Measurements from ENCODE around the gene USP6NL. TPM values are rescaled to one million over a fixed set of nuclear protein-coding genes. Genes with fewer than 3 reads are reported as not detected.

The USP6NL gene
- total and polyA plus RNA-seq, 10 of the 15 experiments (the other 5 are each of a cell fraction or from before 2014, with no cell fraction given): 4.0 to 27.7 (median 18.2) TPM

DNA sequence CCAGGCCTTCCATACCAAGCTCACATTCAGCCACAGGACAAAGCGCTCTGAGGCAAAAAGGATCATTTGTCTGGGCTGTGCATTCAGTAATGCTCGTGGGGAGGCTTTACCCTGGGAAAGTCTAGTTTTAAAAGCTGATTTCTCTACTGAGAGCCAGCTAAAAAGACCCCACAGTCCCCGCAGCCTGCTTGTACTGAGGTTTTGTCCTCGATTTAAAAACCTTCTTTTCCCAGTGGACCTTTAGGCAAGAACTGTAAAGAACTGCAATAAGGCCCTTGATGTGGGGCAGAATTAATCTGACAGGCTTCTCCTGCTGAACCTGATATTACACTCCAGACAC is 180.3 kb downstream of the USP6NL start:
- POLR2A ChIA-PET: no interaction called here
- RAD21 ChIA-PET (ENCODE audit: unreplicated experiment): no interaction called here
- FAIRE-seq (no peak), DNase-seq (ENCODE audit: low read depth, low spot score) (no peak), ATAC-seq (no peak)
- no peak overlapping the region for H3K4me3 ChIP-seq
- no peak overlapping the region for H3K9ac ChIP-seq (ENCODE audit: control insufficient read depth, insufficient read depth, low read length)
- H3K27me3 ChIP-seq (replicated peaks in 1 of 2; ENCODE audit: control insufficient read depth in 2 of 2, insufficient read depth in 2 of 2, low read length in 1 of 2): no peaks in the 10 kb centered on the region; a peak in 1 of 4 replicates
- no peaks in the 10 kb centered on the region for H3K36me3 ChIP-seq (ENCODE audit: control insufficient read depth in 2 of 2, insufficient read depth in 2 of 2, low read length in 1 of 2)
- H3K4me2 ChIP-seq (ENCODE audit: control insufficient read depth, insufficient read depth): no peak overlapping the region
- SMC1A ChIA-PET (ENCODE audit: uncharacterized antibody, unreplicated experiment): no interaction called here
- 23% methylated on average over 4 of the region's 4 CpGs for WGBS (ENCODE audit: insufficient coverage, insufficient replicate concordance, low lambda C conversion rate, missing lambda C conversion rate)
- H3K4me1 ChIP-seq (ENCODE audit: control insufficient read depth, insufficient read depth, low read length): no peaks in the 10 kb centered on the region
- no peak overlapping the region for H3K27ac ChIP-seq (ENCODE audit: control insufficient read depth, insufficient read depth)
- intact Hi-C loops (cut with micrococcal nuclease; ENCODE audit: unreplicated experiment) (no loop called here), in situ Hi-C loops (cut with MboI) (no loop called here)
- BruUV-seq (replicated peaks): no TSS peak
- no peaks in the 10 kb centered on the region for H4K20me1 ChIP-seq (ENCODE audit: control insufficient read depth, insufficient read depth)
- no peak for TF ChIP-seq CEBPB (IDR thresholded peaks at IDR 0.05; ENCODE audit: borderline replicate concordance in 1 of 2, low read depth in 2 of 2, low read length in 2 of 2)
- no peak for TF ChIP-seq BCL11A (IDR thresholded peaks at IDR 0.05; ENCODE audit: low read depth, low read length)
- no peak for TF ChIP-seq BRCA1 (IDR thresholded peaks at IDR 0.05; ENCODE audit: low read depth, low read length)
- CTCF ChIA-PET: no interaction called here
- no peak overlapping the region for H2AFZ ChIP-seq (ENCODE audit: control insufficient read depth, low read depth, low read length)
- no peaks in the 10 kb centered on the region for H3K79me2 ChIP-seq (ENCODE audit: control insufficient read depth, insufficient read depth, low read length)
- H3K9me3 ChIP-seq (replicated peaks; ENCODE audit: control insufficient read depth, insufficient read depth, low read length): peaks cover 3% of the 10 kb centered on the region; the same call in 2 of the 3 replicates

GRCh38 chr10:11430421-11431215 is 180.8 kb downstream of the USP6NL start:
- Histone ChIP-seq H3K27me3 (replicated peaks in 1 of 2; ENCODE audit: control insufficient read depth in 2 of 2, insufficient read depth in 2 of 2, low read length in 1 of 2) (no peaks in the 10 kb centered on the region; a peak in 1 of 4 replicates), H3K79me2 (ENCODE audit: control insufficient read depth, insufficient read depth, low read length) (no peaks in the 10 kb centered on the region), H3K4me2 (ENCODE audit: control insufficient read depth, insufficient read depth) (no peak overlapping the region), H2AFZ (ENCODE audit: control insufficient read depth, low read depth, low read length) (no peak overlapping the region), H3K9ac (ENCODE audit: control insufficient read depth, insufficient read depth, low read length) (no peak overlapping the region), H4K20me1 (ENCODE audit: control insufficient read depth, insufficient read depth) (no peaks in the 10 kb centered on the region), H3K36me3 (ENCODE audit: control insufficient read depth in 2 of 2, insufficient read depth in 2 of 2, low read length in 1 of 2) (no peaks in the 10 kb centered on the region), H3K27ac (ENCODE audit: control insufficient read depth, insufficient read depth) (no peak overlapping the region), H3K4me1 (ENCODE audit: control insufficient read depth, insufficient read depth, low read length) (no peaks in the 10 kb centered on the region), H3K9me3 (replicated peaks; ENCODE audit: control insufficient read depth, insufficient read depth, low read length) (peaks cover 4% of the 10 kb centered on the region; the same call in 2 of the 3 replicates), H3K4me3 (no peak overlapping the region)
- 75% methylated on average over 23 of the region's 23 CpGs for WGBS (ENCODE audit: insufficient coverage, insufficient replicate concordance, low lambda C conversion rate, missing lambda C conversion rate)
- POLR2A ChIA-PET: no interaction called here
- BruUV-seq (replicated peaks): no TSS peak
- RAD21 ChIA-PET (ENCODE audit: unreplicated experiment): no interaction called here
- CTCF ChIA-PET: interaction anchor here (1.0 kb wide), 1 partner anchor 9 kb away, joined by 3 read pairs; no protein-coding TSS in a partner anchor
- in situ Hi-C loops (cut with MboI) (no loop called here), intact Hi-C loops (cut with micrococcal nuclease; ENCODE audit: unreplicated experiment) (no loop called here)
- FAIRE-seq (no peak), ATAC-seq (no peak), DNase-seq (ENCODE audit: low read depth, low spot score) (no peak)
- SMC1A ChIA-PET (ENCODE audit: uncharacterized antibody, unreplicated experiment): no interaction called here
- TF ChIP-seq TCF12 (IDR thresholded peaks at IDR 0.05; ENCODE audit: low read depth, low read length): no peak
- no peak for TF ChIP-seq SUZ12 (IDR thresholded peaks at IDR 0.05; ENCODE audit: unreplicated experiment)
- no peak for TF ChIP-seq BCL3 (IDR thresholded peaks at IDR 0.05; ENCODE audit: borderline replicate concordance, insufficient read depth, low read depth, low read length, poor library complexity, severe bottlenecking)
- TF ChIP-seq CHD1 (IDR thresholded peaks at IDR 0.05; ENCODE audit: low read depth, low read length): no peak
- TF ChIP-seq, protein P1, sequence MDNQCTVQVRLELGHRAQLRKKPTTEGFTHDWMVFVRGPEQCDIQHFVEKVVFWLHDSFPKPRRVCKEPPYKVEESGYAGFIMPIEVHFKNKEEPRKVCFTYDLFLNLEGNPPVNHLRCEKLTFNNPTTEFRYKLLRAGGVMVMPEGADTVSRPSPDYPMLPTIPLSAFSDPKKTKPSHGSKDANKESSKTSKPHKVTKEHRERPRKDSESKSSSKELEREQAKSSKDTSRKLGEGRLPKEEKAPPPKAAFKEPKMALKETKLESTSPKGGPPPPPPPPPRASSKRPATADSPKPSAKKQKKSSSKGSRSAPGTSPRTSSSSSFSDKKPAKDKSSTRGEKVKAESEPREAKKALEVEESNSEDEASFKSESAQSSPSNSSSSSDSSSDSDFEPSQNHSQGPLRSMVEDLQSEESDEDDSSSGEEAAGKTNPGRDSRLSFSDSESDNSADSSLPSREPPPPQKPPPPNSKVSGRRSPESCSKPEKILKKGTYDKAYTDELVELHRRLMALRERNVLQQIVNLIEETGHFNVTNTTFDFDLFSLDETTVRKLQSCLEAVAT (IDR thresholded peaks at IDR 0.05): no peak
- no peak for TF ChIP-seq FOXK2 (IDR thresholded peaks at IDR 0.05)
- TF ChIP-seq MEF2B (IDR thresholded peaks at IDR 0.05; ENCODE audit: partially characterized antibody, poor library complexity, severe bottlenecking): no peak
- TF ChIP-seq ZZZ3 (IDR thresholded peaks at IDR 0.05; ENCODE audit: control insufficient read depth, insufficient read length, low read depth): no peak
- no peak for TF ChIP-seq CBX5 (IDR thresholded peaks at IDR 0.05; ENCODE audit: low read depth)
- no peak for TF ChIP-seq PBX3 (IDR thresholded peaks at IDR 0.05; ENCODE audit: insufficient replicate concordance, low read depth, low read length)

All from GM12878 (cell line).